Kidney epithelial cell (primary cell): Measurements from ENCODE around the gene PACSIN1. TPM values are rescaled to one million over a fixed set of nuclear protein-coding genes. Genes with fewer than 3 reads are reported as not detected.

ENCODE experiments used
- DNase-seq: peaks from one replicate; pipeline ENCODE4 v3.0.0-alpha.2; 2010; ENCODE audit warnings: low read depth
- H3K27me3 ChIP-seq: 2 replicates; pipeline ENCODE4 v1.6.0; 2011; ENCODE audit warnings: low read length; ENCODE audit not compliant: control insufficient read depth, insufficient read depth
- H3K36me3 ChIP-seq: 2 replicates; pipeline ENCODE4 v1.5.1; 2011; ENCODE audit warnings: low read length; ENCODE audit not compliant: control insufficient read depth, insufficient read depth
- H3K4me3 ChIP-seq: 2 replicates; pipeline ENCODE4 v1.5.1; 2011; ENCODE audit warnings: low read depth, mild to moderate bottlenecking, control low read depth, low read length
- total RNA-seq: library from RNA; depleted of rRNA; stranded (reverse); fragments of >200 nt; gene quantifications from 2 replicates; pipeline ENCODE4 v1.2.3, GENCODE V29; 2015
- TF ChIP-seq, protein P1 (sequence below): IDR thresholded peaks from 2 replicates; pipeline ENCODE4 v1.5.1; 2011; ENCODE audit warnings: mild to moderate bottlenecking, moderate library complexity, low read length, control low read depth, inconsistent platforms; ENCODE audit not compliant: insufficient read depth, poor library complexity, severe bottlenecking

PACSIN1 gene
- total RNA-seq, 1 donor from 2014 or later = 0.04 TPM

DNA sequence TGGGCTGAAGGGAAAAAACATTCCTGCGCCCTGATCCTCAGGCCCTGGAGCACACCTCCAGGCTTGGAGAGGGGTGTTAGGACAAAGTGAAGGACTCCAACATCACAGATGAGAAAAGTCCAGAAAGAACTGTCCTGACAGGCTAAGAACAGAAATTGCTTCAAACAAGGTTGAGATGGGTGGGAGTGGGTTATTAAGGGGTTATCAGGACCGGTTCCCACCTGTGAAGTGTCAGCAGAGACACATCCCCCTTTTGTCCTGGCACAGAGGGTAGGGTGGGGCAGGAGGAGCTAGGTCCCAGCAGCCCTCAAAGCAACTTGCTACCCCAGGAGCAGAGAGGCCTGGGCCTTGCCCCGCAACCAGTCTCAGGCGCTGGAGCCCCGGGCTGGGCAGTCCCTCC lies 86.7 kb downstream of the PACSIN1 start:
- no peak overlapping the region for H3K4me3 ChIP-seq
- H3K36me3 ChIP-seq = no peaks in the 10 kb centered on the region
- TF ChIP-seq, protein P1, sequence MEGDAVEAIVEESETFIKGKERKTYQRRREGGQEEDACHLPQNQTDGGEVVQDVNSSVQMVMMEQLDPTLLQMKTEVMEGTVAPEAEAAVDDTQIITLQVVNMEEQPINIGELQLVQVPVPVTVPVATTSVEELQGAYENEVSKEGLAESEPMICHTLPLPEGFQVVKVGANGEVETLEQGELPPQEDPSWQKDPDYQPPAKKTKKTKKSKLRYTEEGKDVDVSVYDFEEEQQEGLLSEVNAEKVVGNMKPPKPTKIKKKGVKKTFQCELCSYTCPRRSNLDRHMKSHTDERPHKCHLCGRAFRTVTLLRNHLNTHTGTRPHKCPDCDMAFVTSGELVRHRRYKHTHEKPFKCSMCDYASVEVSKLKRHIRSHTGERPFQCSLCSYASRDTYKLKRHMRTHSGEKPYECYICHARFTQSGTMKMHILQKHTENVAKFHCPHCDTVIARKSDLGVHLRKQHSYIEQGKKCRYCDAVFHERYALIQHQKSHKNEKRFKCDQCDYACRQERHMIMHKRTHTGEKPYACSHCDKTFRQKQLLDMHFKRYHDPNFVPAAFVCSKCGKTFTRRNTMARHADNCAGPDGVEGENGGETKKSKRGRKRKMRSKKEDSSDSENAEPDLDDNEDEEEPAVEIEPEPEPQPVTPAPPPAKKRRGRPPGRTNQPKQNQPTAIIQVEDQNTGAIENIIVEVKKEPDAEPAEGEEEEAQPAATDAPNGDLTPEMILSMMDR = no peak
- DNase-seq = no peak
- peaks cover 10% of the 10 kb centered on the region for H3K27me3 ChIP-seq

DNA sequence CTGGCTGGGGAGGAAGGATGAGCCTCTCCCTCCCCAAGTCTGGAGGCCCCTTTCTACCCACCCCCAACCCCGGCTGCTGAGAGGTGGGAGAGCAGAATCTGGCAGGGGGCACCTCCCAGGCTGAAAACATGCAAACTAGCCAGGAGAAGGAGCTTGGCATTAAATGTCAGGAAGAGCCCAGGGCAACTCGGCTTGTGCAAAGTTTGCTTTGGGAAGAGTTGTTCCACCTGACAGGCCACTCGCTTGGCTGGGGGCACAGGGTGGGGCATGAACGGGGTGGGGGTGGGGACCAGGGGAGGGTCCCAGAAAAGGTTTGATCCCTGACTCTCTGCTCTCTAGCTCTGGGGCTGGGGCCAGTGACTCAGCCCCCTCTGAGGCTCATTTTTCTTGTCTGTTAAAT lies 87.3 kb downstream of the PACSIN1 start:
- DNase-seq = no peak
- TF ChIP-seq, protein P1 = no peak
- H3K4me3 ChIP-seq = no peak overlapping the region
- no peaks in the 10 kb centered on the region for H3K36me3 ChIP-seq
- peaks cover 10% of the 10 kb centered on the region for H3K27me3 ChIP-seq

DNA sequence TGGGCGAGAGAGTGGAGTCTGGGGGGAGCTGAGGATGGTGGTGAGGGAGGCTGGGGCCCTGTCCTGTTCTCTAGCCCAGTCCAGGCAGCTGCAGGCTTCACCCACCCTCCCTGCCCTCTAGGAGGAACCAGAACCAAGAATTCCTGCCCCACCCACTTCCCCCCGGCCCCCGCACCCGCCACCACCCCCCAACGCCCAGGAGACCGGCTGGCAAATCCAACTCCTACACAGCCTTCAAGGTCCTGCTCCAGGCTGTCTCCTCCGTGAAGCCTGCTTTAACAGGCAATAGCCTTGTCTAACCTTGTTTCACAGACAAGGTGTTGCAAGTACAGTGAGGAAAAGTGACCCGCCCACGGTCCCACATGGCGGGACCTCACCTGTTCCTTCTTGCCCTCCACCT lies 87.9 kb downstream of the PACSIN1 start:
- TF ChIP-seq, protein P1 = no peak
- H3K36me3 ChIP-seq = no peaks in the 10 kb centered on the region
- H3K4me3 ChIP-seq = no peak overlapping the region
- H3K27me3 ChIP-seq = peaks cover 10% of the 10 kb centered on the region
- DNase-seq = no peak

DNA sequence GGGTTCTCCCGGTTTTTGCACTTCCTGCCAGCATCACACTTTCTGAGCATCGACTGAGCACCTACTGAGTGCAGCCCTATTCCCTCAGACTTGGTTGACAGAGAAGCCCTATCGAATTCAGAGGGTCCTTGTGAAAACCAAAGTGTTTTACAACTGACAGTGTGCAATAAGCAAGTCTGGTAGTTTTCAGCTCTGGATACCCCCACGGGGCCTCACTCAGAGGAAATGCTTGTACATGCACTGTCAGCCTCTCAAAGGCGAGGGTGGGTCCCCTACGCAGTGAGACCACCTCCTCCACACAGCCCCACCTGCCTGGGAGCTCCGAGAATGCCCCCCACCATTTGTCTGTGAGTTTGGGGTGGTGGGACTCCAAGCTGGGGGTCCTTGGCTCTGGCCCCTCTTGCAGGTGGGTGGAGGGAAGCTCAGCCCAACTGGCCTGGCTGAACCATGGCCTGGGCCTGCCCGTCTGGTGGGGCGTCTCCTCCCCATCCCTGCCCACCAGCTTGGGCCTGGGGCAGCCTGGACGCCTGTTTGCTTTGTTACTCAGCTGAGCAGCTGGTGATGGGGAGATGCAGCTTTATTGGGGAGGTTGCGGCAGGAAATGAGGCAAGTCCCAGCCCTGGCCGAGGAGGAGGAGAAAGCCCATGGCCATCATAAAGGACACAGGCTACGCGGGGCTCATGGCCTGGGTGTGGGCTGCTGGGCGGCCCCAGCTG lies 88.6 kb downstream of the PACSIN1 start:
- Histone ChIP-seq H3K27me3 (peaks cover 10% of the 10 kb centered on the region), H3K36me3 (no peaks in the 10 kb centered on the region), H3K4me3 (no peak overlapping the region)
- DNase-seq = no peak
- TF ChIP-seq, protein P1 = no peak

DNA sequence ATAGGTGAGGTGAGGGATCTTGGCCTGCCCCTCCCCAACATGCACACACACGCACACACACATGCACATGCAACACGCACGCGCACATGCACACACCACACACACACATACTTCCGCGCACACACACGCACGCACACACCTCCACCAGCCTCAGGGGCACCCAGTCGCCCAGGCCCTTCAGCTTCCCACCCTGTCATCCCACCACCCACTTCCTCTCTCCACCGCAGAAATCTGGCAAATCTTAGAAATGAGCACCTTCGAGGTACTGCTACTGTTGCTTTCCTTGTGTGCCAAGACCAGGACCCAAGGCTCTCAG lies 89.1 kb downstream of the PACSIN1 start:
- H3K4me3 ChIP-seq = no peak overlapping the region
- no peaks in the 10 kb centered on the region for H3K36me3 ChIP-seq
- DNase-seq = no peak
- peaks cover 10% of the 10 kb centered on the region for H3K27me3 ChIP-seq
- TF ChIP-seq, protein P1 = no peak

DNA sequence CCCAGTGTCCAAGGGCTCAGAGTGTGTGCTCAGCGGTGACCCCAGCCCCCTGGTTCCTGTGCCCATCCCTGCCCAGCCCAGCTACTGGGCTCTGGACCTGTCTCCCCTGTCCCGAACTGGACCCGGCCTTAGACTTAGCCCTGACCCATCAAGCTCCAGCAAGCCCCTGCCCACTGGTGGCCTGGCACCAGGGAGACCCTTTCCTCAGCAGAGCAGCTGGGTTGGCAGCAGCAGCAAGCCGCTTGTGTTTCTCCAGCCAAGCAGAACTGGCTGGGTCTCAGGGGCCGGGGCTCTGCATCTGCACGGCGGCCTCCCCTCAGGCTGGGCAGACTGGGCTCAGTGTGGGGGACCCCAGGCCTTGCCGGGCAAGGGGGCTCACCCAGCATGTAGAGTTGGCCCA lies 89.5 kb downstream of the PACSIN1 start:
- TF ChIP-seq, protein P1 = no peak

More for the DNA sequence above, 89.5 kb downstream of the PACSIN1 start:
- no peaks in the 10 kb centered on the region for H3K36me3 ChIP-seq
- H3K4me3 ChIP-seq = no peak overlapping the region
- H3K27me3 ChIP-seq = peaks cover 10% of the 10 kb centered on the region
- no peak for DNase-seq
